M059J (cell line): Measurements from ENCODE around the gene EYA3. TPM values are rescaled to one million over a fixed set of nuclear protein-coding genes. Genes with fewer than 3 reads are reported as not detected.

ENCODE experiments used
- DNase-seq: peaks from one replicate; pipeline ENCODE4 v3.0.0-alpha.2; 2012; ENCODE audit warnings: low read depth
- total RNA-seq: library from RNA; depleted of rRNA; stranded (reverse); fragments of >200 nt; shearing (Covaris generic); gene quantifications from 2 replicates; pipeline ENCODE4 v1.2.3, GENCODE V29; 2014

Gene EYA3
- total RNA-seq, 1 experiment from 2014 or later, result 25.4 TPM

- DNase-seq, result peak; percentile 83
Observed at GRCh38 chr1:27970401-27970800, 118.0 kb downstream of the EYA3 start.

- peak; percentile 96 for DNase-seq
Observed at GRCh38 chr1:27968692-27969091, 119.7 kb downstream of the EYA3 start.

- no peak for DNase-seq
Observed at GRCh38 chr1:27967884-27968466, 120.4 kb downstream of the EYA3 start.

- DNase-seq, result no peak
Observed at GRCh38 chr1:27967106-27967883, 121.1 kb downstream of the EYA3 start.

GRCh38 chr1:27966402-27967105, 121.9 kb downstream of the EYA3 start:
- DNase-seq, result peak; percentile 63

- DNase-seq, result no peak
Observed at GRCh38 chr1:27963393-27963792, 125.0 kb downstream of the EYA3 start.

GRCh38 chr1:27961646-27962221, 126.7 kb downstream of the EYA3 start:
- DNase-seq, result peak; percentile 64

GRCh38 chr1:27960762-27961645, 127.4 kb downstream of the EYA3 start:
- DNase-seq, result peak; percentile 69

- DNase-seq, result peak; percentile 69
Observed at GRCh38 chr1:27959792-27960603, 128.4 kb downstream of the EYA3 start, which contains the start of gene XKR8. XKR8 (plus strand) TSS chr1:27959973; CDS start chr1:27960070, 97 bp downstream.

GRCh38 chr1:27958513-27958912, 129.9 kb downstream of the EYA3 start:
- no peak for DNase-seq

GRCh38 chr1:27957655-27958054, 130.8 kb downstream of the EYA3 start:
- DNase-seq, result no peak

GRCh38 chr1:27956761-27957160, 131.6 kb downstream of the EYA3 start:
- DNase-seq, result no peak

GRCh38 chr1:27955076-27955475, 133.3 kb downstream of the EYA3 start:
- no peak for DNase-seq

GRCh38 chr1:27954186-27954585, 134.2 kb downstream of the EYA3 start:
- DNase-seq, result no peak

GRCh38 chr1:27952147-27952546, 136.3 kb downstream of the EYA3 start:
- DNase-seq, result no peak

GRCh38 chr1:27951396-27951795, 137.0 kb downstream of the EYA3 start:
- DNase-seq, result no peak

GRCh38 chr1:27949027-27949426, 139.4 kb downstream of the EYA3 start:
- DNase-seq, result no peak

GRCh38 chr1:27945020-27945419, 143.4 kb downstream of the EYA3 start:
- no peak for DNase-seq

- DNase-seq, result no peak
Observed at GRCh38 chr1:27941671-27942540, 146.5 kb downstream of the EYA3 start.
